ENCODE results near the gene ACOXL. TPM values are rescaled to one million over a fixed set of nuclear protein-coding genes. Genes with fewer than 3 reads are reported as not detected.

ACOXL gene
- total and polyA plus RNA-seq, 2 of the 8 experiments (the other 6 are each of a cell fraction or from before 2014, with no cell fraction given), result 11.4 to 20.6 TPM

GRCh38 chr2:111052621-111053020, 320.2 kb downstream of the ACOXL start:
- Histone ChIP-seq H4K5ac (ENCODE audit: insufficient read length, low read depth, low read length) (no peak overlapping the region), H2BK15ac (ENCODE audit: low read length) (no peak overlapping the region), H3K18ac (ENCODE audit: extremely low read depth, low read length) (no peak overlapping the region), H3K9ac (replicated peaks in 1 of 4; ENCODE audit: extremely low read depth in 1 of 4, low read depth in 3 of 4, low read length in 3 of 4) (no peak overlapping the region), H3K27ac (ENCODE audit: low read depth, low read length) (no peak overlapping the region), H4K91ac (replicated peaks; ENCODE audit: insufficient read length, low read length) (no peak overlapping the region), H2AK5ac (ENCODE audit: low read depth, low read length) (no peak overlapping the region), H3K4ac (replicated peaks; ENCODE audit: insufficient read length, low read depth, low read length) (no peak overlapping the region), H3K79me1 (ENCODE audit: low read depth, low read length) (no peaks in the 10 kb centered on the region), H2BK20ac (ENCODE audit: low read length) (no peak overlapping the region), H2AFZ (ENCODE audit: low read length) (no peak overlapping the region), H4K8ac (ENCODE audit: extremely low read depth, insufficient read depth, low read length) (no peak overlapping the region), H4K20me1 (replicated peaks in 1 of 2; ENCODE audit: control insufficient read depth in 1 of 2, insufficient read depth in 2 of 2, low read length in 2 of 2) (no peaks in the 10 kb centered on the region), H2BK120ac (replicated peaks; ENCODE audit: low read depth, low read length) (no peak overlapping the region), H2BK5ac (ENCODE audit: low read depth, low read length) (no peak overlapping the region), H3K14ac (ENCODE audit: insufficient read length) (no peak overlapping the region), H3K36me3 (ENCODE audit: control insufficient read depth in 2 of 4, insufficient read depth in 4 of 4, low read length in 3 of 4) (no peaks in the 10 kb centered on the region; a peak in 2 of 8 replicates), H2BK12ac (ENCODE audit: low read depth, low read length) (no peak overlapping the region), H3K4me3 (ENCODE audit: extremely low read depth in 1 of 4, insufficient read depth in 2 of 4, low read depth in 3 of 4, low read length in 4 of 4) (no peak overlapping the region), H3K9me3 (ENCODE audit: insufficient read depth in 2 of 2, low read depth in 1 of 2, low read length in 1 of 2) (no peaks in the 10 kb centered on the region), H3K4me1 (replicated peaks in 1 of 4; ENCODE audit: control insufficient read depth in 3 of 4, insufficient read depth in 4 of 4, low read length in 3 of 4) (no peaks in the 10 kb centered on the region), H3K27me3 (replicated peaks in 1 of 4; ENCODE audit: control insufficient read depth in 3 of 4, extremely low read depth in 1 of 4, insufficient read depth in 3 of 4, low read length in 3 of 4) (no peaks in the 10 kb centered on the region), H3K23me2 (ENCODE audit: low read depth, low read length) (no peaks in the 10 kb centered on the region), H3K4me2 (ENCODE audit: insufficient read depth in 1 of 2, low read depth in 2 of 2, low read length in 2 of 2) (no peak overlapping the region), H3K56ac (replicated peaks; ENCODE audit: insufficient read length, low read depth, low read length) (no peak overlapping the region), H3K79me2 (ENCODE audit: control insufficient read depth in 1 of 2, insufficient read depth in 2 of 2, low read length in 2 of 2) (no peaks in the 10 kb centered on the region), H3K23ac (ENCODE audit: insufficient read length) (no peak overlapping the region)
- FAIRE-seq (no peak), DNase-seq (ENCODE audit: low read depth in 1 of 2, low spot score in 2 of 2) (peak in 1 of 2 experiments; percentile 28)
- ChIA-PET POLR2A (ENCODE audit: partially characterized antibody) (no interaction called here), CTCF (ENCODE audit: partially characterized antibody) (interaction anchor here (1.9 kb wide), 1 partner anchor 18 kb away, joined by 5 read pairs; no protein-coding TSS in a partner anchor)
- WGBS, 2 experiments (ENCODE audit: extremely low coverage in 1 of 2, insufficient coverage in 1 of 2, insufficient read length in 1 of 2, insufficient replicate concordance in 2 of 2, low coverage in 1 of 2, low lambda C conversion rate in 2 of 2, missing lambda C conversion rate in 1 of 2), result 82% methylated on average over 6 of the region's 6 CpGs; no CpG with 5 or more reads in 1 of the 2 experiments
- TF ChIP-seq RBBP5 (IDR thresholded peaks at IDR 0.05; ENCODE audit: borderline replicate concordance, low read depth, low read length) (no peak), CTCF (IDR thresholded peaks at IDR 0.05; ENCODE audit: control extremely low read depth in 1 of 3, insufficient read depth in 1 of 3, low read depth in 1 of 3, low read length in 3 of 3) (no peak), POU5F1 (IDR thresholded peaks at IDR 0.05; ENCODE audit: low read depth, low read length) (no peak), EZH2 (IDR thresholded peaks at IDR 0.05; ENCODE audit: low read depth, low read length, severe bottlenecking) (no peak), FOSL1 (IDR thresholded peaks at IDR 0.05; ENCODE audit: insufficient read depth, low read depth, low read length) (no peak), SP4 (IDR thresholded peaks at IDR 0.05; ENCODE audit: low read length) (no peak), NANOG (IDR thresholded peaks at IDR 0.05; ENCODE audit: insufficient read depth, low read depth, low read length, poor library complexity, severe bottlenecking) (no peak), PHF8 (conservative IDR thresholded peaks at IDR 0.05; ENCODE audit: low read depth, low read length) (no peak), CREB1 (IDR thresholded peaks at IDR 0.05) (no peak), CBX8 (IDR thresholded peaks at IDR 0.05; ENCODE audit: borderline replicate concordance, low read depth, low read length) (no peak), RFX5 (IDR thresholded peaks at IDR 0.05; ENCODE audit: borderline replicate concordance, low read depth, low read length) (no peak)
